Esophagus mucosa (tissue), 1 donor: ENCODE data around the gene GALNT15. TPM values are rescaled to one million over a fixed set of nuclear protein-coding genes. Genes with fewer than 3 reads are reported as not detected.

Experiments used
- ATAC-seq: fragments of 200-7000 bp; cut with Tn5 transposase; one replicate; pipeline ENCODE4 v1.9.1; 2020
- total RNA-seq: library from RNA; stranded (reverse); gene quantifications from one replicate; pipeline ENCODE4 v1.2.4, GENCODE V29; 2023
- donor health status: DM: yes; HTN: yes; CAD: no.

The GALNT15 gene
- total RNA-seq, 1 donor from 2014 or later: 1.8 TPM

DNA sequence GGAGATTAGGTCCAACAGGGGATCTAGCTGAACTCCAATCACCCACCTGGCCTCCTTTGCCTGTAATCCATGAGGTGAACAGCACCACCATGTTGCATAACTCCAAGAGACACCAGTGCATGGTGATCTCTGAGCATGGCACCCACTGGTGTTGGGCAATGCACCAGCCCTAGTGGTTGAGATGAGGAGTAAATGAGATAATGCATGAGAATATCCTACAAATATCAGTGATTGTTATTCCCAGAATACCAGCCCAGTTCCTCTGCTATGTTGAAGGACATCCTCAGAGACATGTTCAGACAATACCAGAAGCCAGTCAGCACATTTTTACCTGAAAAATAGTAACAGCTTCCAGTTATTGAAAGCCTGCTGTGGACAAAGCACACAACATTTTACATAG is 14.7 kb downstream of the GALNT15 start:
- no peak for ATAC-seq

DNA sequence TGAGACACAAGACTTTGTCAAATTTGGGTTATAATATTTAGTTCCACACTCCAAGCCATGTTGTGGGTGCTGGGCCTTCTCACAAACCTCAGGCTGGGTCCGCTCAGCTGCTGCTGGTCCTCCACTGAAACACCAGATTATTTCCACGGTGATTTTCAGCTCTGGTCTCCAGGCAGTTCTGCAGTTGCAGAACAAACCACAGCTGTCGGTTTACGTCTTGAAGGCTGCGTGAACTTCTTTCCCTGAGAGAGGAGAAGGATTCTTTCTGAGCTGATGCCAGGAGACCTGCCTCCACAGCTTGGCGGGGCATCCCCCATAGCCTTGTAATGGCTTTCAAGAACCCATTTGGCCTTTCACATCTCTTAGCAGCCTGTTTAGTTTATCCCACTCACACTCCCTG is 16.2 kb downstream of the GALNT15 start:
- no peak for ATAC-seq

DNA sequence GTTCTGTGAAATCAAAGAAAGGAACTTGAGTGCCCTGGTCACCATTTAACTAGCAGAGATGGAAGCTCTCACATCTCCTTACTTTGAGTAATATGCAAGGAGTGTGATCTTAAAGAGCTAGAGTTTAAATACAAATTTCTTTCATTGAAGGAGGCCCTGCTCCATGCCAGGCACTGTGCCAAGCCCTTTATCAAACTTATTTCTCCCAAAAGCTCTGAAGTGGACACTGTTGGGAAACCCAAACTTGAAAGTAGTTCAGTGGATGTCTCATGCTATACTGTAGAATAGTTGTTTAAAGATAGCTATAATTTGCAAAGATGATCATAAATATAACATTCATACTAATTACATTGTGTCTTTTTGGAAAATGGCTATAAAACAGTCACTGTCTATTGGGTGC is 17.1 kb downstream of the GALNT15 start:
- ATAC-seq: no peak

DNA sequence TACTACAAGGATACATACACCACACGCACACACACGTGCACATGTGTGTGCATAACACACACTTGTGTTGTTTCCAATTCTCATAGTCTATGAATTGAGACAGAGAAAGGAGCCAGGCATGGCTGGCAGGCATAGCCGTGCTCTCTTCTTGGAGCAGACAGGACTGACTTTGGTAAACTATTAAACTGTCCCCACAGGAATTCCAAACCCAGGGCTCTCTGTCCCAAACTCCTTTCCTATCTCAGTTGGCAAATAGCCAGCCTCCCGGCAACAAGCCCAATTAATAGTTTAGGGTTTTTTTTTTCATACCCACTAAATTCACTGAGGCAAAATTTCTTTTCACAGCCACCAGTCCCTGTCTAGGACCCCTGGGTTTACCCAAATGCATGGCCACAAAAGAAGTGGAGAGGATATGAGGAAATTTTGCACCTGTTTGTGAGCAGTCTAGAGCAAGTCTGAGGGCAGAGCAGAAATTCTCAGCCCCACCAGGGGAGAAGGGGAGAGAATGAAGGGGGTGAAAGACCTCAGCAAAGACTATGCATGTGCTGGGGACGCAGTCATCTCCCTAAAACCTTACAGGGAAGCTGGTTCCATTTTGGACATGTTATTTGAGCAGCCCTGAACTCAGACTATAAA is 17.8 kb downstream of the GALNT15 start:
- no peak for ATAC-seq

DNA sequence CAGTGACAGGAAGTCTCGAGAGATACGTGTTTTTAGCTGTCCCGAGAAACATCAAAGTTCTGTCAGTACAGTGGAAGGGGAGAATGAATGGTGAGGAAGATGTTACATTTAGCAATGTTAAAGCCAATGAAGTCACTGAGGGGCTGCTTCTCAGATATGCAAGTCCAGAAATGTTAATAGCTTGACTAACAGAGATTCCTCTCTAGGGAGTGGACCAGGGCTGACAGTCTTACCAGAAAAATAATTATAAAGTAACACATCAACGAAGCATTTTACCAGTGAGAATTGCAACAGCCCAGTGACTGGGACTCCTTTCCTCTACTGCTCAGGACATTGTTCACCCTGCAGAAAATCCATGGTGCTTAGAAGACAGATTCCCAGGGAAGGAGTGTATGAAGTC is 23.9 kb downstream of the GALNT15 start:
- ATAC-seq: no peak

DNA sequence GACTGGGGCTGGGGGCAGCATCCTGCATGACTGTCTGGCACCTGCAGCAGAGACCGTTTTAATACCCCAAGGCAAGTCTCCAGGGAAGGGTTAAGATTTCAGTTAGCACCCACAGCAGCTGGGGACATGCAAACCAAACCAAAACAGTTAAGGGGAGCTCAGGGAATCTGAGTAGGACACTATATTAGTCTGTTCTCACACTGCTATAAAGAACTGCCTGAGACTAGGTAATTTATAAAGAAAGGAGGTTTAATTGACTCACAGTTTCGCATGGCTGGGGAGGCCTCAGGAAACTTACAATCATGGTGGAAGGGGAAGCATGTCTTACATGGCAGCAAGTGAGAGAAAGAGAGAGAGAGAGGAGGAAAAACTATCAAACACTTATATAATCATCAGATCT is 25.3 kb downstream of the GALNT15 start:
- no peak for ATAC-seq

DNA sequence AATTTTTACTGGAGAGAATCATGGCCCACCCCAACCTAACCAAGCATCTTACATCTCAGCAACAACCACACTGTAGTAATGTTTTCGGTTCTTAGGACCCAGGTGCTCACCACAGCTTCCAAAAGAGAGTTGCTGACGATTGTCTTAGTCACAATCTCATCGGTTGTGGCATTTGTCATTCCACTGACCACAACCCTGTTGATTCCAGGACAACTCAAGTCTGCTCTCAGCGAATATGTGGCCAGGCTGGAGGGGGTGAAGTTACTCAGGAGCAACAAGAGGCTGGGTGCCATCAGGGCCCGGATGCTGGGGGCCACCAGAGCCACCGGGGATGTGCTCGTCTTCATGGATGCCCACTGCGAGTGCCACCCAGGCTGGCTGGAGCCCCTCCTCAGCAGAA is 25.9 kb downstream of the GALNT15 start:
- no peak for ATAC-seq

DNA sequence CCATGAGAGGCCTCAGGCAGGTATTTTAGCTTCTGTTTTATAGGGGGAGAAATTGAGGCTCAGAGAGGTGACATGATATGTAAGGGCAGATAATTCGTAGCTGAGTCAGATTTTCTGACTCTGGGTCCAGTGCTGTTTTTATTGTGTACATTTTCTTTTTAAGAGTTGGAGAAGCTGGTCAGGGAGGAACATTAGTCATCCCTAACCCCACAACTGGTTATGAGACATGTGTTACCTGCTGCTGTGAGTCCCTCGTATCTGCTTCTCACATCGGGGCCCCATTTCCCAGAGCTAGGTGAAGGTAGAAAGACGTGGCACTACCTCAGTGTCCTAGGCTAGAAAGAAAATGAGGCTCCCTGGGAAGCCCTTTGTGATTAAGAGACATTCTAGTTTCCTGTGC is 28.6 kb downstream of the GALNT15 start:
- ATAC-seq: no peak

DNA sequence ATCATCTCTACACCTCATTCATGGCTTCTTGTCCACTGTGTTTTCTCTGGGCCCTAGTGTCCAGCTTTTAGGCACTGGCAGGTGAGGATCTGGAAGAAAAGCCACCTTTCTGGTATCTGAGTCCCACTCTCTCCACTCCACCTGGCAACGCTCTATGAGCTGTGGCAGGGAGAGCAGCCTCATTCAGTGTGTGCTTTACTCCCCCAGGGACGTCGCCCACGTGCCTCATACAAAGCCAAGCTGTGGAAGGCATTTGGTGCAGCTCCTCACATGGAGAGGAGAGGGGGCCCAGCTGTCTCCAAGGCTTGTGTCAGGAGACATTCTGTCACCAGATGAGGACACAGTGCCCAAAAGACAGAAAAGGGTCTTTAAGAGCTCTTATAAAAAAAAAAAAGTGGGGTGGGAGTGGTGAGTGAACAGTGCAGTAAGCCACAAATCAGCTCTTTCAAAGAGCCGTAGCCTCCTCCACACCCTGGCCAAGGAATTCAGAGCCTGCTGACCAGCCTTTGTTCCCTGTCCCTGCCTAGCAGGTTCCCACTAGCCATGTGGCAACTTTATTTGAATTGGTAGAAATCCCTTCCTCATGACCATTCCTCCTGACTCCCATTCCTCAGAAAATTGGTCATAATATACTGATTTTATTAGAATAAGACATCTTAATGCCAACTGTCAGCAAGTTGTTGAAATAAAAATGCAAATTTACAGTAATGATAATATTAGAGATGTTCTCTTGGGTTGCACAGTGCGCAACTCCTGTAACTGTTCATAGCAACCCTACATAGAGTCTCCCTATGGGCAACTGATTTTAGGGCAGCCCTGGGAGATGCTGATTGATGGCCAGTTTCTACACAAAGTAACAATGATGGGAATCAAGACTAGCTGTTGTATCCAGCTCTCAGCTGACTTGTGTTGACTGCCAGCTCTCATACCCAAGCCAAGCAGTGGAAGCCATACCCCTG is 29.5 kb downstream of the GALNT15 start:
- peak; percentile 44 for ATAC-seq

DNA sequence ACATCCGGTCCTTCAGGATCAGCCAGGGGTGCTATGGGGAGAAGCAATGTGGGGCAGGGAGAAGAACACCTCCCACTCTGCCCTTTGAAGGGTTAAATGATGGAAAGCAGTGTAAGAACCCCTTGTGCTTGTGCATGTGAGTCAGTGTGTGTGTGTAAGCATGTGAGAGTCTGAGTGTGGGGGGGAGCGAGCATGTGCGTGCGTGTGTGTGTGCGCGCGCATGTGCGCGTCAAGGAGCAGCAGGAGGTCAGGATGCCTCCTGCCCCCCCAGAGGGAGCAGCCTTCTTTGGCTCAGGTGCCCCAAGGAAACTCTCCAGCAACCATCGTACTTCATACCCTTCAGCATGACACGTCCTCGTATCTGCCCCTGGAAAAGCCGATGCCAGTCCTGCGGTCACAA is 30.3 kb downstream of the GALNT15 start:
- ATAC-seq: no peak

DNA sequence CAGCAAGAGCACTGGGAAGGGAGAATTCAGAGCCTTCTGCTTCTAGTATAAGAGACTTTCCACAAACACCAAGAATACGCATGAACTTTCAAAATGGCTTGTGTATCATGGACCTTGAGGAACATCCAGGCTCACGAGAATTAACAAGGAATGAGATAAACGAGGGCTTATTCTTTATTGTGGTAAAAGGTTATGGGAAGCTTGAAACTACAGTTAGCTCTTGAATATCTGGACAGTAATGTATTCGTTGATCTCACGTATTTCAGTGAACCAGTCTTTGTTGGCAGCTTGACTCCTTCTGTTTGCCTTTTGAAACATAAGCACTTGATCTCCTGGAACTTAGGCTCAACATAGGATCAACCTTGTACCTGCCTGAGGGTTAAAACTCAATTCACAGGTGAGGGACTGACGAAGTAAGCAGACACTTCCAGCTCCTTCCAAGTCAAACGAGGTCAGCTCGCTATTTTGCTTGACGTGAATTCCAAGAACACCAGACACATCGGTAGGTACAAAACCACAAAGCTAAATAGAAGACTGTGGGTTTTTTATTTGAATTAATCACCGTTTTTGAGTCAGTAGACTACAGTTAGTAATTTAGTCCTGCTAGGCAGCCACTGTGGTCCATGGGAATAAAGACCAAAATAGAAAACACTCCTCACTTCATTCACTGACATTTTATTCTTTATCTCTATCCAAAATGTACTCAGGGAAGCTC is 30.8 kb downstream of the GALNT15 start:
- peak; percentile 48 for ATAC-seq

DNA sequence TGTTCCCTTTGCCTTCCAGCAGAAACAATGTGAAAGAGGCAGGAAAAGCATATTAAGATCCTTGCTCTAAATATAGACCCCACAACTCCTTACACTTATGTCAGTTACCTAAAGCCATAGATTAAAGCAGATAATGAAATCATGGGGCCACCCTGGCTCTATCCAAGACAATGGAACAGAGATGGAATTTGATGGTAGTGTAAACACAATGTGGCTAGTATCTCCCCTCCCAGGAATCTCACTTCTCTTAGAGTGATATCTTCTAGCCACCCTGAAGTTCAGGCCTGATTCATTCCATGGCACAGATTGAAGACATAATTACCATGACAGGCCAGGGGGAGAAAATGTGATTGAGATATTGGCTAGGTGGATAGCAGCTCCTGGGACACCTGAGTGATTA is 32.6 kb downstream of the GALNT15 start:
- ATAC-seq: no peak

DNA sequence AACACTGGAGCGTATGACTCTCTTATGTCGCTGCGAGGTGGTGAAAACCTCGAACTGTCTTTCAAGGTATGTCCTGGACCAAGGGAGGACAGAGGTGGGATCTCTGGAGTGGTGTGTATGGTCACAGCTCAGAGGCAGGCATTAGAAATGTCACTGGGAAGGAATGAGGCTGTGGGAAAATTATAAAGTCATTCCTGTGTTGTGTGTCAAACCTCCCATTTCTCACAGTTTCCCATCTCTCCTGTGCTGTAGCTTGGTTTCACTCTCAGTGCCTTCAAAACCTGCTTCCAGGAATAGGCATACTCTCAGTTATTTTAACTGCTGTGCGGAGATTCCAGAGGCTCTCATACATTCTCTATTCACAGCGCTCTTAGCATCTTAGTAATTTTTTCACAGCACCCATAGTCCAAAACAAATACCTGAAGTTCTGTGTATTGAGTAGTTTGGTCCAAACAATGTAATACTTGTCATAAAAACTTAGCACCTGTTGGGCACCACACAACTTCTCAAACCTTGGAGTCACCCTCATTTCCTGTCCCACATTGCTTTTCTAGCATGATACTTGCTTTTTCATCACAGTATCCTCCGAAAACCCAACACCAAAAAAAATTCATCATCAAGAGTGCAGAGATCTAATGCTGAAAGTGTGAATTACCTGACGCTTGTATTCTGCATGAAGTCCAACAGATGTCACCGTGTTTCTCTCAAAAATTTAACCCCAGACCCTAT is 36.9 kb downstream of the GALNT15 start:
- no peak for ATAC-seq

DNA sequence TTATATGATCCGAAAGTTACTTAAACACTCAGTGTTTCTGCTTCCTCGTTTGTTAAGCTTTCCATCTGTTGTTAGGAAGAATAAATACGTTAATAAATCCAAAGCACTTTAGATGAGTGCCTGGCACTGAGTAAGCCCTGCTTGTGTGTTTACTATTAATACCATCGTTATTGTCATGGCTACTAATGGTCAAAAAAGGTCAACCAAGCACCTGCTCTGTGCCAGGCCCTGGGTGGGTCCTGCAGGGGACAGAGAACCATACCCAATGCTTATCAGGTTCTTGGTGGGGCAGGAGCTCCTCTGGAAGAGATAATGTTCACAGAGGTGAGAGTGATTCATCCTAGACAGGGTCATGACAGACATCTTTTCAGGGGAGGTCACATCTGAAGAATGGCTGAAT is 39.9 kb downstream of the GALNT15 start:
- no peak for ATAC-seq

DNA sequence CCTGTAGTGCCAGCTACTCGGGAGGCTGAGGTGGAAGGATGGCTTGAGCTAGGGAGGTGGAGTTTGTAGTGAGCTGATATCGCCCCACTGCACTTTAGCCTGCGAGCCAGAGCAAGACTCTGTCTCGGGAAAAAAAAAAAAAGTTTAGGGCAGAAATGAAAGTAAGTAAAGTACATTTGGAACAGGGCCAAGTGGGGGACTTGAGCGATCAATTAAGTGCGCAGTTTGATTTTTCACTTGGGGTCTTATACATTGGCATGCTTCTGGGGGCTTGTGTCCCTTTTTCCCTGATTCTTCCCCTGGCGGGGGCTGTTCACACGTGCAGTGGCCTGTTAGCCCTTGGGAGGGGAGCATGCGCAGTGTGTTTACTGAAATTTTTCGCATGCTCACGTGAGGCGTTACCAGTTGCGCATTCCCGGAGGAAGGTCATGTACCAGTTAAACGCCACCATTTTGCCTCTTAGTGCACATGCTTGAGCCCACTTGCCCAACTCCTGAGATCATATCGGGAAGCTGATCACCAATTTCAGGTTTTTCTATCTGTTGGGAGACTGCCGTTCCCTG is 42.0 kb downstream of the GALNT15 start:
- ATAC-seq: no peak

DNA sequence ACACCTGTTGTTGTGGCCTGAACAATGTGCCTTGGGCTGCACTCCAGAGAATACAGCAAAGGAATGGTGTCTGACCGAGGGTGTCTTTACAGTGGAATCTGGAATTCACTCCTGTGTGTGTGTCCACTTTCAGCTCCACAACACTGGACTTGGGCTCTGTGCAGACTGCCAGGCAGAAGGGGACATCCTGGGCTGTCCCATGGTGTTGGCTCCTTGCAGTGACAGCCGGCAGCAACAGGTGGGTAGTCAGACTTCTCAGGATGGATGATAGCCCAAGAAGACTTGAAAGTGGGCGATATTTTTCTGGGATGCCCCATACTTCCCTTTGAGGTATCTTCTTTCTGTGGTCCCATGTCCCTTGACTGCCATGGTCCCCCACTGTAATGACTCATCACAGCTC is 45.3 kb downstream of the GALNT15 start:
- no peak for ATAC-seq

DNA sequence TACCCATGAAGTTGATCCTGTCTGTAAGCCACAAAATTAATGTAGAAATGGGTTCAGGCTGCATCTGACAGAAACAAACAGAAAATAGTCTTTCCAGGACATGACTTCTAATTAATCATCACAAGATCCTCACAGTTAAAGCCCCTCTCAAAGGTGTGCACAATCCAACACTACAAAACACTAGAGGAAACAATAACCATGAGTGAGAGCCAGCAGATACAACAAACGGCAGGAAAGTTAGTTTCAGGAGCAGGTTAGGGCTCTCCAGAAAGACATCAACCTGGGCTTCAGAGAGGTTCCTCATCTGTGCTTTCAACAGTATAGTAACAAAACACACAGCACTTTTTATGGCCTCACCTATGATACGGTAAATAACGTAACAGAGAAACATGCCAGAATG is 47.5 kb downstream of the GALNT15 start:
- no peak for ATAC-seq

DNA sequence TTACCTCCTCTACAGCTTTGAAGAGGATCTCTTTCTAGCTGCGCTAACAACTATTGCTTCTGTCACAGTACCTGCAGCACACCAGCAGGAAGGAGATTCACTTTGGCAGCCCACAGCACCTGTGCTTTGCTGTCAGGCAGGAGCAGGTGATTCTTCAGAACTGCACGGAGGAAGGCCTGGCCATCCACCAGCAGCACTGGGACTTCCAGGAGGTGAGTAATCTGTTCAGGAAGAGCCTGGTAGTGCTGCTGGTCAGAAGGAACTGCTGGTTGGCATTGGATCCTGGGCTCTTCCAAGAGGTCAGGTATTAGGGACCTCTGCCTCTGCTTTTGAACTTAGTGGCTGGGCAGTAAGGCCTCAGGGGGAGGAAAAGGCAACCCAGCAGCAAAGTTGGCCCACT is 48.1 kb downstream of the GALNT15 start:
- ATAC-seq: no peak

DNA sequence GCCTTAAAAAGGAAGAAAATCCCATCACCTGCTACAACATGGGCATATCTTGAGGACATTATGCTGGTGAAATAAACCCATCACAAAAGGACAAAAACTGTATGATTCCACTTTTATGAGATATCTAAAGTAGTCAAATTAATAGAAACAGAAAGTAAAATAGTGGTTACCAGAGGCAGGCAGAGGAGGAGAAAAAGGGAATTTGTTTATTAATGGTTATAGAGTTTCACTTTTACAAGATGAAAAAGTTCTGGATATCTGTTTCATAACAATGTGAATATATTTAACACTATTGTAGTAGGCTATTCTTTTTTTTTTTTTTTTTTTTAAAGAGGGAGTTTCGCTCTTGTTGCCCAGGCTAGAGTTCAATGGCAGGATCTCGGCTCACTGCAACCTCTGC is 49.8 kb downstream of the GALNT15 start:
- no peak for ATAC-seq

DNA sequence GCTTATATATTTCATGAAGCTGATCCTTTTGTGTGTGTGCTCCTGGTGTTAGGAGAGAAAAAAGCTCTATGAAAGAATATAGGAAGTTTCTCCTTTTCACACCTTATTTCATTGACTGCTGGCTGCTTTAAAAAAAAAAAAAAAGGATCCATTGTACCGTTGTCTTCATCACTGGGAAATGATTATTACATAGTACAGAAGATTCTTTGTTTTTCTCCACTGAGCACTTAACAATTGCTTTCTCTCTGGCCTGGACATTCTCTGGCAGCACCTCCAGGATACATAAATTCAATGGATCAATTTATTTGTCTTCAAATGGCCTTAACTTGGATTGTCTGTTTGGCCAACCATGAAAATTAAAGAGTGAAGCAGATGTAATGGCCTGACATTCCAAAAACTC is 53.1 kb downstream of the GALNT15 start:
- ATAC-seq: no peak

DNA sequence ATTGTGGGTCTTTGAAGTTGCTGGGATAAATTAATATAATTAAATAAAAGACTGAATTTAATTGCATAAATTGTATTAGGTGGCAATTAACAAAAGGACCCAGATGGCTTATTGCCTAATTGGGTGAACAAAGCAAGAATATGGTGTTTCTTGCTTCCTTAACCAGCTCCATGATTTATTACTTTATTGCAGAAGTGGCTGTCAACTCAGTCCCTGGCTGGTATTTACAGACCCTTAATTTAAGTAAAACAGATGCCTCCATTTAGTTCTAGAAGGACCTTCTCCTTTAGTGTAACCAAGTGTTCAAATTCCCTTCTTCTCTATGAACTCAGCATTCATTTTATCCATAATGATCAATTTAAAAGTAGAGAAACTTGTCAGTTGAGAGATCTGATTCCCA is 55.2 kb downstream of the GALNT15 start:
- no peak for ATAC-seq

DNA sequence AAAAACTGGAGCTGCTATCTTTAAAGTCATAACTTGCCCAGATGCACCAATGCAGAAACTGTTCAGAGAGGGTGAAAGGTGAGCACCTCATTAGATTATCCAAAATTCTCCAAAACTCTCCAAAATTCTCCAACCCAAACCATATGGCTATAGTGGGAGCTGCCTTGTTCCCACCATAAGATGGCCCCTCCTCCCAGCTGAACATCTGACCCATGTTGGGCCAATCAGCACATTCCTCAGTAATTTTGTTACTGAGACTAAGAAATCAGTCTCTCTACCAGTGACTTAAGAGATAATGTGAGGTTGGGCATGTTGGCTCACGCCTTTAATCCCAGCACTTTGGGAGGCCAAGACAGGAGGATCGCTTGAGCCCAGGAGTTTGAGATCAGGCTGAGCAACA is 57.5 kb downstream of the GALNT15 start:
- ATAC-seq: no peak

DNA sequence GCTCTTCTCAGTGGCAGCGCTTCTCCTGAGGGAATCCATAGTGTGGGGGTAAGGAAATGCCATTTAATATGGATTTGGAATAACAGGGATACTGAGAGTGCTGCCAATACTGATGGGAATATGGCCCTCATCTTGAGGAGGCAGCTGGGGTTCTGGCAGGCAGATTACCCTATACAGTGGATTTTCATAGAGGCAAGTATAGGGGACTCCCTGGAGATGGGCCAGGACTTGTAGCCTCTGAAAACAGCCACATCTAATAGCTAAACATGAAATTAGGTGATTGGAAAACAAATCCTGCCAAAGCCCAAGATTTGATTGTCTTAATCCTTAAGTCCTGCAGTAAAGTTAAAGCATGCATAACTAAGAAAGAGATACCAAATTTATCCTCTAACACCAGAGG is 59.3 kb downstream of the GALNT15 start:
- ATAC-seq: no peak
